Neural cell (in vitro differentiated cells): ENCODE measurements around the gene NDUFA11. TPM values are rescaled to one million over a fixed set of nuclear protein-coding genes. Genes with fewer than 3 reads are reported as not detected.

Experiments
- H2AFZ ChIP-seq: fragments of 200-600, 300-800 bp; sonication (generic), shearing (Covaris generic); 2 replicates; pipeline ENCODE4 v1.6.0; 2014; ENCODE audit warnings: low read depth, mild to moderate bottlenecking, antibody characterized with exemption, low read length, moderate library complexity
- H3F3A ChIP-seq: fragments of 200-600 bp; shearing (Covaris generic); 2 replicates; pipeline ENCODE4 v1.6.1; 2016; ENCODE audit warnings: mild to moderate bottlenecking, moderate library complexity, mixed read lengths, antibody characterized with exemption, low read length; ENCODE audit not compliant: insufficient read depth, poor library complexity, severe bottlenecking
- H3K27ac ChIP-seq: fragments of 200-600, 300-800 bp; sonication (generic), shearing (Covaris generic); 2 replicates; pipeline ENCODE4 v1.5.1; 2014; ENCODE audit warnings: mild to moderate bottlenecking, low read length, moderate library complexity
- H3K27me3 ChIP-seq: fragments of 300-800, 200-600 bp; sonication (generic), shearing (Covaris generic); 2 replicates; pipeline ENCODE4 v1.6.0; 2014; ENCODE audit warnings: mild to moderate bottlenecking, low read depth, low read length, moderate library complexity; ENCODE audit not compliant: insufficient read depth
- H3K36me3 ChIP-seq: fragments of 300-800, 200-600 bp; sonication (generic), shearing (Covaris generic); 2 replicates; pipeline ENCODE4 v1.5.1; 2014; ENCODE audit warnings: mild to moderate bottlenecking, antibody characterized with exemption, low read length, moderate library complexity; ENCODE audit not compliant: insufficient read depth
- H3K4me2 ChIP-seq: fragments of 300-800, 200-600 bp; sonication (generic), shearing (Covaris generic); 2 replicates; pipeline ENCODE4 v1.6.0; 2014; ENCODE audit warnings: mild to moderate bottlenecking, low read length
- H3K4me3 ChIP-seq: fragments of 300-800, 200-600 bp; sonication (generic), shearing (Covaris generic); 2 replicates; pipeline ENCODE4 v1.5.1; 2014; ENCODE audit warnings: mild to moderate bottlenecking, low read length, moderate library complexity
- H3K79me2 ChIP-seq: fragments of 200-600 bp; shearing (Covaris generic); replicated peaks from 2 replicates; pipeline ENCODE4 v1.6.0; 2014; ENCODE audit warnings: mild to moderate bottlenecking, low read length, moderate library complexity; ENCODE audit not compliant: insufficient read depth
- H3K9ac ChIP-seq: fragments of 300-800, 200-600 bp; sonication (generic), shearing (Covaris generic); 2 replicates; pipeline ENCODE4 v1.6.1; 2016; ENCODE audit warnings: mild to moderate bottlenecking, low read length, mixed read lengths
- H3K9me2 ChIP-seq: fragments of 200-600 bp; shearing (Covaris generic); 2 replicates; pipeline ENCODE4 v1.6.1; 2016; ENCODE audit warnings: mild to moderate bottlenecking, low read length, mixed read lengths; ENCODE audit not compliant: insufficient read depth
- H3K9me3 ChIP-seq: fragments of 200-600, 300-800 bp; sonication (generic), shearing (Covaris generic); 2 replicates; pipeline ENCODE4 v1.6.1; 2016; ENCODE audit warnings: mild to moderate bottlenecking, mixed run types, low read length, moderate library complexity, mixed read lengths
- H4K20me1 ChIP-seq: fragments of 200-600 bp; shearing (Covaris generic); 2 replicates; pipeline ENCODE4 v1.6.1; 2016; ENCODE audit warnings: mild to moderate bottlenecking, mixed run types; ENCODE audit not compliant: insufficient read depth
- EP300 ChIP-seq: fragments of 450-650 bp; conservative IDR thresholded peaks from 2 replicates; pipeline ENCODE4 v1.6.1; 2014; ENCODE audit warnings: antibody characterized with exemption, mild to moderate bottlenecking, moderate library complexity; ENCODE audit not compliant: poor library complexity, severe bottlenecking
- EZH2 ChIP-seq: fragments of 200-600, 300-800 bp; shearing (Covaris generic), sonication (generic); IDR thresholded peaks from 2 replicates; pipeline ENCODE4 v1.6.1; 2014; ENCODE audit warnings: antibody characterized with exemption, low read length, borderline replicate concordance, mild to moderate bottlenecking; ENCODE audit not compliant: insufficient read depth, poor library complexity, severe bottlenecking
- MXI1 ChIP-seq: fragments of 450-650 bp; conservative IDR thresholded peaks from 2 replicates; pipeline ENCODE4 v1.6.1; 2014; ENCODE audit warnings: antibody characterized with exemption, mild to moderate bottlenecking; ENCODE audit not compliant: poor library complexity, severe bottlenecking
- POLR2AphosphoS5 ChIP-seq: IDR thresholded peaks from 2 replicates; pipeline ENCODE4 v1.6.1; 2012
- RAD21 ChIP-seq: fragments of 450-650 bp; conservative IDR thresholded peaks from 2 replicates; pipeline ENCODE4 v1.6.1; 2014; ENCODE audit warnings: antibody characterized with exemption, mild to moderate bottlenecking, moderate library complexity
- REST ChIP-seq: IDR thresholded peaks from 2 replicates; pipeline ENCODE4 v1.6.1; 2012; ENCODE audit warnings: borderline replicate concordance
- SMC3 ChIP-seq: fragments of 450-650 bp; conservative IDR thresholded peaks from 2 replicates; pipeline ENCODE4 v1.6.1; 2014; ENCODE audit warnings: antibody characterized with exemption, mild to moderate bottlenecking, moderate library complexity; ENCODE audit not compliant: poor library complexity
- TAF1 ChIP-seq: IDR thresholded peaks from 2 replicates; pipeline ENCODE4 v1.6.1; 2012; ENCODE audit warnings: low read depth
- polyA plus RNA-seq: library from polyadenylated mRNA; depleted of rRNA; stranded (reverse); fragments of >200 nt; gene quantifications from 2 replicates; pipeline ENCODE4 v1.2.3, GENCODE V29; 2014
- TF ChIP-seq, protein P1 (sequence below): fragments of 450-650 bp; IDR thresholded peaks from 2 replicates; pipeline ENCODE4 v1.5.1; 2014; ENCODE audit warnings: antibody characterized with exemption, mild to moderate bottlenecking, moderate library complexity; ENCODE audit not compliant: poor library complexity, severe bottlenecking

The NDUFA11 gene
- polyA plus RNA-seq, 1 donor from 2014 or later: 594 TPM

- Histone ChIP-seq H4K20me1 (no peaks in the 10 kb centered on the region), H3K36me3 (no peaks in the 10 kb centered on the region), H3F3A (no peaks in the 10 kb centered on the region), H3K79me2 (no peaks in the 10 kb centered on the region), H3K9me2 (no peaks in the 10 kb centered on the region), H3K27ac (no peak overlapping the region), H3K27me3 (no peaks in the 10 kb centered on the region), H3K9ac (no peak overlapping the region), H3K4me3 (no peak overlapping the region), H2AFZ (no peak overlapping the region), H3K4me2 (no peak overlapping the region), H3K9me3 (no peaks in the 10 kb centered on the region)
- TF ChIP-seq EP300 (no peak), POLR2AphosphoS5 (no peak), TAF1 (no peak), SMC3 (no peak), RAD21 (no peak), EZH2 (no peak), MXI1 (no peak), REST (no peak)
- TF ChIP-seq, protein P1, sequence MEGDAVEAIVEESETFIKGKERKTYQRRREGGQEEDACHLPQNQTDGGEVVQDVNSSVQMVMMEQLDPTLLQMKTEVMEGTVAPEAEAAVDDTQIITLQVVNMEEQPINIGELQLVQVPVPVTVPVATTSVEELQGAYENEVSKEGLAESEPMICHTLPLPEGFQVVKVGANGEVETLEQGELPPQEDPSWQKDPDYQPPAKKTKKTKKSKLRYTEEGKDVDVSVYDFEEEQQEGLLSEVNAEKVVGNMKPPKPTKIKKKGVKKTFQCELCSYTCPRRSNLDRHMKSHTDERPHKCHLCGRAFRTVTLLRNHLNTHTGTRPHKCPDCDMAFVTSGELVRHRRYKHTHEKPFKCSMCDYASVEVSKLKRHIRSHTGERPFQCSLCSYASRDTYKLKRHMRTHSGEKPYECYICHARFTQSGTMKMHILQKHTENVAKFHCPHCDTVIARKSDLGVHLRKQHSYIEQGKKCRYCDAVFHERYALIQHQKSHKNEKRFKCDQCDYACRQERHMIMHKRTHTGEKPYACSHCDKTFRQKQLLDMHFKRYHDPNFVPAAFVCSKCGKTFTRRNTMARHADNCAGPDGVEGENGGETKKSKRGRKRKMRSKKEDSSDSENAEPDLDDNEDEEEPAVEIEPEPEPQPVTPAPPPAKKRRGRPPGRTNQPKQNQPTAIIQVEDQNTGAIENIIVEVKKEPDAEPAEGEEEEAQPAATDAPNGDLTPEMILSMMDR: no peak
Observed at GRCh38 chr19:5922161-5922545, 18.6 kb upstream of the NDUFA11 start.

- no peak overlapping the region for H3K9ac ChIP-seq
- TF ChIP-seq EP300 (no peak), POLR2AphosphoS5 (no peak), TAF1 (no peak)
- TF ChIP-seq, protein P1: no peak
- no peak overlapping the region for H3K4me2 ChIP-seq
- H3K79me2 ChIP-seq: no peaks in the 10 kb centered on the region
- H3K9me2 ChIP-seq: no peaks in the 10 kb centered on the region
- H2AFZ ChIP-seq: no peak overlapping the region
- no peak overlapping the region for H3K4me3 ChIP-seq
- no peaks in the 10 kb centered on the region for H3K36me3 ChIP-seq
- H4K20me1 ChIP-seq: no peaks in the 10 kb centered on the region
- H3F3A ChIP-seq: no peaks in the 10 kb centered on the region
- no peak overlapping the region for H3K27ac ChIP-seq
- no peaks in the 10 kb centered on the region for H3K27me3 ChIP-seq
- H3K9me3 ChIP-seq: no peaks in the 10 kb centered on the region
Observed at GRCh38 chr19:5921516-5922160, 18.0 kb upstream of the NDUFA11 start.
